Measurements from ENCODE around the gene SDF4. TPM values are rescaled to one million over a fixed set of nuclear protein-coding genes. Genes with fewer than 3 reads are reported as not detected.

SDF4 gene
- total and polyA plus RNA-seq, 2 of the 13 experiments (the other 11 are each of a cell fraction or from before 2014, with no cell fraction given): 80.8 to 107 TPM

DNA sequence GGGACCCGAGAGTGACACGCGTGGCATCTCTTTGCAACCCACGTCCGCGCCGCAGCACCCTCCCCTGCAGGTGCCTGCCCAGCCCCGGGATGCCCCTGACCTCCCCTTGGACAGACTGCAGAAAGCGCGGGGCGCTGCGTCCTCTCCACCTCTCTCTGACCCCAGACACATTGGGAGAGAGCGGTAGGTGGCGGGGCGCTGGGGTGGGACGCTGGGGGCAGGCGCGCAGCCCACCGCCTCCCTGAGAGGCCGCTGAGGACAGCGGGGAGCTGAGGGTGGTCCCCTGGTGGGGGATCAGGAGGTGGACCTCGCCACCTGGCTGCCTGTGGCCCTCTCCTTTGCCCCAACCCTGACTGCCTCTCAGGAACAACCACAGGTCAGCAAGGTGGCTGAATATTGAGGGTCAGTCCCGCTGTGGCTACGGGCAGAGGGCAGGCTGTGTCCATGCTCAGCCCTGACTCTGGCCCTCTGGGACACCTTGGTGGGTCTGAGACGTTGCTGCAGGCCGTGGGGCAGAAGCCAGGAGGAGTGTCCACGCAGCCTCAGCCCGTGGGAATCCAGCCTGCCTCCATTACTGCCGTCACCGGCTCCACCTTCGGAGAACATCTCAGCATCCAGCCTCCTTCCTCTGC, 42.6 kb upstream of the SDF4 start:
- ATAC-seq: peak; percentile 71
- in situ Hi-C loops (cut with HindIII; ENCODE audit: extremely low pct_ligation_motif_present, low pct_unique_long_range_greater_than_20kb) (no loop called here), intact Hi-C loops (cut with micrococcal nuclease; ENCODE audit: unreplicated experiment) (no loop called here)
- ChIA-PET POLR2A (interaction anchor here (0.6 to 2.2 kb wide), 11 partner anchors 7 to 273 kb away, joined by 3 to 11 read pairs (median 4); partner anchors contain the start of gene SDF4), CTCF (ENCODE audit: low intra/inter-chr PET ratio, low total read pairs) (no interaction called here)
- FAIRE-seq: no peak
- Histone ChIP-seq H3K4me3 (replicated peaks in 1 of 3; ENCODE audit: insufficient read depth in 1 of 3, low read depth in 2 of 3, low read length in 3 of 3) (peak overlapping the region; percentile 59 to 79 (median 70)), H2AFZ (ENCODE audit: low read length) (no peak overlapping the region), H3K4me1 (ENCODE audit: insufficient read depth, low read length) (peaks cover 59% of the 10 kb centered on the region), H3K9ac (ENCODE audit: insufficient read depth, low read depth, low read length) (peak overlapping the region; percentile 81), H4K20me1 (ENCODE audit: insufficient read depth, low read length) (peaks cover 21% of the 10 kb centered on the region; the same call in 1 of the 2 replicates), H3K27me3 (ENCODE audit: control insufficient read depth in 1 of 2, insufficient read depth in 2 of 2, low read length in 2 of 2) (no peaks in the 10 kb centered on the region; a peak in 1 of 5 replicates), H3K36me3 (replicated peaks in 1 of 2; ENCODE audit: control insufficient read depth in 1 of 2, insufficient read depth in 2 of 2, low read length in 2 of 2) (peaks cover 4 to 10% of the 10 kb centered on the region in 2 experiments; a peak in 1 of 5 replicates), H3K79me2 (ENCODE audit: insufficient read depth, low read length) (peaks cover 37% of the 10 kb centered on the region), H3K27ac (ENCODE audit: extremely low read length, insufficient read depth, low read length) (peak overlapping the region; percentile 64), H3K9me3 (ENCODE audit: low read length) (no peaks in the 10 kb centered on the region), H3K4me2 (ENCODE audit: low read depth, low read length) (peak overlapping the region; percentile 79)
- no TSS peak for BruUV-seq (replicated peaks)
- no peak for DNase-seq (ENCODE audit: low spot score)
- 0% methylated on average over 2 of the region's 31 CpGs for WGBS (ENCODE audit: low lambda C conversion rate)
- no peak; the same call in 1 of the 2 replicates for TF ChIP-seq ZNF709 (CRISPR knock-in tag; IDR thresholded peaks at IDR 0.05)
- peak; percentile 8; the same call in 1 of the 2 replicates for TF ChIP-seq ISL2 (CRISPR knock-in tag; IDR thresholded peaks at IDR 0.05)
- peak; percentile 54 for TF ChIP-seq AGO2 (optimal IDR thresholded peaks at IDR 0.05; ENCODE audit: low read depth, low read length)
- TF ChIP-seq, protein P1, sequence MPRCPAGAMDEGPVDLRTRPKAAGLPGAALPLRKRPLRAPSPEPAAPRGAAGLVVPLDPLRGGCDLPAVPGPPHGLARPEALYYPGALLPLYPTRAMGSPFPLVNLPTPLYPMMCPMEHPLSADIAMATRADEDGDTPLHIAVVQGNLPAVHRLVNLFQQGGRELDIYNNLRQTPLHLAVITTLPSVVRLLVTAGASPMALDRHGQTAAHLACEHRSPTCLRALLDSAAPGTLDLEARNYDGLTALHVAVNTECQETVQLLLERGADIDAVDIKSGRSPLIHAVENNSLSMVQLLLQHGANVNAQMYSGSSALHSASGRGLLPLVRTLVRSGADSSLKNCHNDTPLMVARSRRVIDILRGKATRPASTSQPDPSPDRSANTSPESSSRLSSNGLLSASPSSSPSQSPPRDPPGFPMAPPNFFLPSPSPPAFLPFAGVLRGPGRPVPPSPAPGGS (CRISPR knock-in tag; IDR thresholded peaks at IDR 0.05): peak; percentile 47; the same call in 1 of the 2 replicates
- no peak for TF ChIP-seq NFE2L2 (IDR thresholded peaks at IDR 0.05; ENCODE audit: low read length)
- TF ChIP-seq ZNF446 (CRISPR knock-in tag; IDR thresholded peaks at IDR 0.05): 0 out of 2 replicates have a peak, but pooled peaks have one; percentile 39
- TF ChIP-seq, protein P2, sequence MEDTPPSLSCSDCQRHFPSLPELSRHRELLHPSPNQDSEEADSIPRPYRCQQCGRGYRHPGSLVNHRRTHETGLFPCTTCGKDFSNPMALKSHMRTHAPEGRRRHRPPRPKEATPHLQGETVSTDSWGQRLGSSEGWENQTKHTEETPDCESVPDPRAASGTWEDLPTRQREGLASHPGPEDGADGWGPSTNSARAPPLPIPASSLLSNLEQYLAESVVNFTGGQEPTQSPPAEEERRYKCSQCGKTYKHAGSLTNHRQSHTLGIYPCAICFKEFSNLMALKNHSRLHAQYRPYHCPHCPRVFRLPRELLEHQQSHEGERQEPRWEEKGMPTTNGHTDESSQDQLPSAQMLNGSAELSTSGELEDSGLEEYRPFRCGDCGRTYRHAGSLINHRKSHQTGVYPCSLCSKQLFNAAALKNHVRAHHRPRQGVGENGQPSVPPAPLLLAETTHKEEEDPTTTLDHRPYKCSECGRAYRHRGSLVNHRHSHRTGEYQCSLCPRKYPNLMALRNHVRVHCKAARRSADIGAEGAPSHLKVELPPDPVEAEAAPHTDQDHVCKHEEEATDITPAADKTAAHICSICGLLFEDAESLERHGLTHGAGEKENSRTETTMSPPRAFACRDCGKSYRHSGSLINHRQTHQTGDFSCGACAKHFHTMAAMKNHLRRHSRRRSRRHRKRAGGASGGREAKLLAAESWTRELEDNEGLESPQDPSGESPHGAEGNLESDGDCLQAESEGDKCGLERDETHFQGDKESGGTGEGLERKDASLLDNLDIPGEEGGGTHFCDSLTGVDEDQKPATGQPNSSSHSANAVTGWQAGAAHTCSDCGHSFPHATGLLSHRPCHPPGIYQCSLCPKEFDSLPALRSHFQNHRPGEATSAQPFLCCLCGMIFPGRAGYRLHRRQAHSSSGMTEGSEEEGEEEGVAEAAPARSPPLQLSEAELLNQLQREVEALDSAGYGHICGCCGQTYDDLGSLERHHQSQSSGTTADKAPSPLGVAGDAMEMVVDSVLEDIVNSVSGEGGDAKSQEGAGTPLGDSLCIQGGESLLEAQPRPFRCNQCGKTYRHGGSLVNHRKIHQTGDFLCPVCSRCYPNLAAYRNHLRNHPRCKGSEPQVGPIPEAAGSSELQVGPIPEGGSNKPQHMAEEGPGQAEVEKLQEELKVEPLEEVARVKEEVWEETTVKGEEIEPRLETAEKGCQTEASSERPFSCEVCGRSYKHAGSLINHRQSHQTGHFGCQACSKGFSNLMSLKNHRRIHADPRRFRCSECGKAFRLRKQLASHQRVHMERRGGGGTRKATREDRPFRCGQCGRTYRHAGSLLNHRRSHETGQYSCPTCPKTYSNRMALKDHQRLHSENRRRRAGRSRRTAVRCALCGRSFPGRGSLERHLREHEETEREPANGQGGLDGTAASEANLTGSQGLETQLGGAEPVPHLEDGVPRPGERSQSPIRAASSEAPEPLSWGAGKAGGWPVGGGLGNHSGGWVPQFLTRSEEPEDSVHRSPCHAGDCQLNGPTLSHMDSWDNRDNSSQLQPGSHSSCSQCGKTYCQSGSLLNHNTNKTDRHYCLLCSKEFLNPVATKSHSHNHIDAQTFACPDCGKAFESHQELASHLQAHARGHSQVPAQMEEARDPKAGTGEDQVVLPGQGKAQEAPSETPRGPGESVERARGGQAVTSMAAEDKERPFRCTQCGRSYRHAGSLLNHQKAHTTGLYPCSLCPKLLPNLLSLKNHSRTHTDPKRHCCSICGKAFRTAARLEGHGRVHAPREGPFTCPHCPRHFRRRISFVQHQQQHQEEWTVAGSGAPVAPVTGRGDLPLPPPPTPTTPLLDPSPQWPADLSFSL (CRISPR knock-in tag; IDR thresholded peaks at IDR 0.05): no peak
- TF ChIP-seq ZEB1 (IDR thresholded peaks at IDR 0.05; ENCODE audit: insufficient replicate concordance, low read depth): no peak
- TF ChIP-seq, protein P3, sequence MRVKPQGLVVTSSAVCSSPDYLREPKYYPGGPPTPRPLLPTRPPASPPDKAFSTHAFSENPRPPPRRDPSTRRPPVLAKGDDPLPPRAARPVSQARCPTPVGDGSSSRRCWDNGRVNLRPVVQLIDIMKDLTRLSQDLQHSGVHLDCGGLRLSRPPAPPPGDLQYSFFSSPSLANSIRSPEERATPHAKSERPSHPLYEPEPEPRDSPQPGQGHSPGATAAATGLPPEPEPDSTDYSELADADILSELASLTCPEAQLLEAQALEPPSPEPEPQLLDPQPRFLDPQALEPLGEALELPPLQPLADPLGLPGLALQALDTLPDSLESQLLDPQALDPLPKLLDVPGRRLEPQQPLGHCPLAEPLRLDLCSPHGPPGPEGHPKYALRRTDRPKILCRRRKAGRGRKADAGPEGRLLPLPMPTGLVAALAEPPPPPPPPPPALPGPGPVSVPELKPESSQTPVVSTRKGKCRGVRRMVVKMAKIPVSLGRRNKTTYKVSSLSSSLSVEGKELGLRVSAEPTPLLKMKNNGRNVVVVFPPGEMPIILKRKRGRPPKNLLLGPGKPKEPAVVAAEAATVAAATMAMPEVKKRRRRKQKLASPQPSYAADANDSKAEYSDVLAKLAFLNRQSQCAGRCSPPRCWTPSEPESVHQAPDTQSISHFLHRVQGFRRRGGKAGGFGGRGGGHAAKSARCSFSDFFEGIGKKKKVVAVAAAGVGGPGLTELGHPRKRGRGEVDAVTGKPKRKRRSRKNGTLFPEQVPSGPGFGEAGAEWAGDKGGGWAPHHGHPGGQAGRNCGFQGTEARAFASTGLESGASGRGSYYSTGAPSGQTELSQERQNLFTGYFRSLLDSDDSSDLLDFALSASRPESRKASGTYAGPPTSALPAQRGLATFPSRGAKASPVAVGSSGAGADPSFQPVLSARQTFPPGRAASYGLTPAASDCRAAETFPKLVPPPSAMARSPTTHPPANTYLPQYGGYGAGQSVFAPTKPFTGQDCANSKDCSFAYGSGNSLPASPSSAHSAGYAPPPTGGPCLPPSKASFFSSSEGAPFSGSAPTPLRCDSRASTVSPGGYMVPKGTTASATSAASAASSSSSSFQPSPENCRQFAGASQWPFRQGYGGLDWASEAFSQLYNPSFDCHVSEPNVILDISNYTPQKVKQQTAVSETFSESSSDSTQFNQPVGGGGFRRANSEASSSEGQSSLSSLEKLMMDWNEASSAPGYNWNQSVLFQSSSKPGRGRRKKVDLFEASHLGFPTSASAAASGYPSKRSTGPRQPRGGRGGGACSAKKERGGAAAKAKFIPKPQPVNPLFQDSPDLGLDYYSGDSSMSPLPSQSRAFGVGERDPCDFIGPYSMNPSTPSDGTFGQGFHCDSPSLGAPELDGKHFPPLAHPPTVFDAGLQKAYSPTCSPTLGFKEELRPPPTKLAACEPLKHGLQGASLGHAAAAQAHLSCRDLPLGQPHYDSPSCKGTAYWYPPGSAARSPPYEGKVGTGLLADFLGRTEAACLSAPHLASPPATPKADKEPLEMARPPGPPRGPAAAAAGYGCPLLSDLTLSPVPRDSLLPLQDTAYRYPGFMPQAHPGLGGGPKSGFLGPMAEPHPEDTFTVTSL (CRISPR knock-in tag; IDR thresholded peaks at IDR 0.05; ENCODE audit: borderline replicate concordance): no peak
